OCI-LY1 (cell line): Measurements from ENCODE around the gene SLC35F3.

Experiments
- EZH2 ChIP-seq: fragments of 200-600 bp; sonication (generic), shearing (Covaris generic); IDR thresholded peaks from 2 replicates; pipeline ENCODE4 v1.8.0; 2017; ENCODE audit warnings: borderline replicate concordance, mixed run types, mild to moderate bottlenecking, antibody characterized with exemption, low read length, moderate library complexity, mixed read lengths
- TF ChIP-seq, protein P1 (sequence below): fragments of 200-600 bp; sonication (generic), shearing (Covaris generic); IDR thresholded peaks from 2 replicates; pipeline ENCODE4 v1.5.1; 2017; ENCODE audit warnings: mild to moderate bottlenecking, antibody characterized with exemption, low read length, moderate library complexity, mixed read lengths

DNA sequence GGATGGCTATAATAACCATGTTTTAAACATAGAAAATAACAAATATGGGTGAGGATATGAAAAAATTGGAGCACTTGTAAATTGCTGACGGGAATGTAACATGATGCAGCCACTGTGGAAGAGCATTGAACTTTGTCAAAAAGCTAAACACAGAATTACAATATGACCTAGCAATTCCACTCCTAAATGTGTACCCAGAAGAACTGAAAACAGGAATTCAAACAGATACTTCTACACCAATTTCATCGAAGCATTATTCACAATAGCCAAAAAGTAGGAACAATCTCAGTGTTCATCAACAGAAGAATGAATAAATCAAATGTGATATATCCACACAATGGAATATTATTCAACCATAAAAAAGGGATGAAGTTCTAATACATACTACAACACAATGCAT, 436.1 kb downstream of the SLC35F3 start:
- TF ChIP-seq EZH2, result no peak
- TF ChIP-seq, protein P1, sequence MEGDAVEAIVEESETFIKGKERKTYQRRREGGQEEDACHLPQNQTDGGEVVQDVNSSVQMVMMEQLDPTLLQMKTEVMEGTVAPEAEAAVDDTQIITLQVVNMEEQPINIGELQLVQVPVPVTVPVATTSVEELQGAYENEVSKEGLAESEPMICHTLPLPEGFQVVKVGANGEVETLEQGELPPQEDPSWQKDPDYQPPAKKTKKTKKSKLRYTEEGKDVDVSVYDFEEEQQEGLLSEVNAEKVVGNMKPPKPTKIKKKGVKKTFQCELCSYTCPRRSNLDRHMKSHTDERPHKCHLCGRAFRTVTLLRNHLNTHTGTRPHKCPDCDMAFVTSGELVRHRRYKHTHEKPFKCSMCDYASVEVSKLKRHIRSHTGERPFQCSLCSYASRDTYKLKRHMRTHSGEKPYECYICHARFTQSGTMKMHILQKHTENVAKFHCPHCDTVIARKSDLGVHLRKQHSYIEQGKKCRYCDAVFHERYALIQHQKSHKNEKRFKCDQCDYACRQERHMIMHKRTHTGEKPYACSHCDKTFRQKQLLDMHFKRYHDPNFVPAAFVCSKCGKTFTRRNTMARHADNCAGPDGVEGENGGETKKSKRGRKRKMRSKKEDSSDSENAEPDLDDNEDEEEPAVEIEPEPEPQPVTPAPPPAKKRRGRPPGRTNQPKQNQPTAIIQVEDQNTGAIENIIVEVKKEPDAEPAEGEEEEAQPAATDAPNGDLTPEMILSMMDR, result no peak
